ENCODE data around the gene PIK3R3. TPM values are rescaled to one million over a fixed set of nuclear protein-coding genes. Genes with fewer than 3 reads are reported as not detected.

Gene PIK3R3
- polyA plus RNA-seq, 2 of the 4 experiments (the other 2 are of a cell fraction), result 2.1 to 2.2 TPM

GRCh38 chr1:46056325-46056724 is 76.1 kb downstream of the PIK3R3 start (continued):
- TF ChIP-seq REST (IDR thresholded peaks at IDR 0.05) (no peak), JUN (IDR thresholded peaks at IDR 0.05) (no peak), FOSB (CRISPR knock-in tag; IDR thresholded peaks at IDR 0.05) (no peak), NR3C1 (IDR thresholded peaks at IDR 0.05) (no peak), NPAS2 (CRISPR knock-in tag; IDR thresholded peaks at IDR 0.05; ENCODE audit: borderline replicate concordance) (no peak), HEYL (CRISPR knock-in tag; IDR thresholded peaks at IDR 0.05) (no peak), RAD21 (conservative IDR thresholded peaks at IDR 0.05 in 1 of 2, IDR thresholded peaks at IDR 0.05 in 1 of 2) (no peak), EHF (CRISPR knock-in tag; IDR thresholded peaks at IDR 0.05) (no peak), TP53 (CRISPR knock-in tag; IDR thresholded peaks at IDR 0.05) (no peak)
- TF ChIP-seq, protein P1, sequence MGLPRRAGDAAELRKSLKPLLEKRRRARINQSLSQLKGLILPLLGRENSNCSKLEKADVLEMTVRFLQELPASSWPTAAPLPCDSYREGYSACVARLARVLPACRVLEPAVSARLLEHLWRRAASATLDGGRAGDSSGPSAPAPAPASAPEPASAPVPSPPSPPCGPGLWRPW (IDR thresholded peaks at IDR 0.05), result no peak

- TF ChIP-seq JUN (IDR thresholded peaks at IDR 0.05), result no peak
- TF ChIP-seq, protein P1 (IDR thresholded peaks at IDR 0.05), result no peak
- no peak for TF ChIP-seq FOXS1 (CRISPR knock-in tag; IDR thresholded peaks at IDR 0.05)
- no peak for TF ChIP-seq JUNB (IDR thresholded peaks at IDR 0.05)
- no peak for TF ChIP-seq MAZ (IDR thresholded peaks at IDR 0.05; ENCODE audit: borderline replicate concordance, low read depth, low read length)
- TF ChIP-seq, protein P2, sequence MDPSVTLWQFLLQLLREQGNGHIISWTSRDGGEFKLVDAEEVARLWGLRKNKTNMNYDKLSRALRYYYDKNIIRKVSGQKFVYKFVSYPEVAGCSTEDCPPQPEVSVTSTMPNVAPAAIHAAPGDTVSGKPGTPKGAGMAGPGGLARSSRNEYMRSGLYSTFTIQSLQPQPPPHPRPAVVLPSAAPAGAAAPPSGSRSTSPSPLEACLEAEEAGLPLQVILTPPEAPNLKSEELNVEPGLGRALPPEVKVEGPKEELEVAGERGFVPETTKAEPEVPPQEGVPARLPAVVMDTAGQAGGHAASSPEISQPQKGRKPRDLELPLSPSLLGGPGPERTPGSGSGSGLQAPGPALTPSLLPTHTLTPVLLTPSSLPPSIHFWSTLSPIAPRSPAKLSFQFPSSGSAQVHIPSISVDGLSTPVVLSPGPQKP (IDR thresholded peaks at IDR 0.05; ENCODE audit: low read depth, low read length), result no peak
- TF ChIP-seq, protein P3, sequence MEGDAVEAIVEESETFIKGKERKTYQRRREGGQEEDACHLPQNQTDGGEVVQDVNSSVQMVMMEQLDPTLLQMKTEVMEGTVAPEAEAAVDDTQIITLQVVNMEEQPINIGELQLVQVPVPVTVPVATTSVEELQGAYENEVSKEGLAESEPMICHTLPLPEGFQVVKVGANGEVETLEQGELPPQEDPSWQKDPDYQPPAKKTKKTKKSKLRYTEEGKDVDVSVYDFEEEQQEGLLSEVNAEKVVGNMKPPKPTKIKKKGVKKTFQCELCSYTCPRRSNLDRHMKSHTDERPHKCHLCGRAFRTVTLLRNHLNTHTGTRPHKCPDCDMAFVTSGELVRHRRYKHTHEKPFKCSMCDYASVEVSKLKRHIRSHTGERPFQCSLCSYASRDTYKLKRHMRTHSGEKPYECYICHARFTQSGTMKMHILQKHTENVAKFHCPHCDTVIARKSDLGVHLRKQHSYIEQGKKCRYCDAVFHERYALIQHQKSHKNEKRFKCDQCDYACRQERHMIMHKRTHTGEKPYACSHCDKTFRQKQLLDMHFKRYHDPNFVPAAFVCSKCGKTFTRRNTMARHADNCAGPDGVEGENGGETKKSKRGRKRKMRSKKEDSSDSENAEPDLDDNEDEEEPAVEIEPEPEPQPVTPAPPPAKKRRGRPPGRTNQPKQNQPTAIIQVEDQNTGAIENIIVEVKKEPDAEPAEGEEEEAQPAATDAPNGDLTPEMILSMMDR (IDR thresholded peaks at IDR 0.05), result no peak
- no peak for TF ChIP-seq HMGXB4 (CRISPR knock-in tag; IDR thresholded peaks at IDR 0.05; ENCODE audit: borderline replicate concordance)
- no peak for TF ChIP-seq BHLHE40 (IDR thresholded peaks at IDR 0.05; ENCODE audit: low read depth, low read length)
- TF ChIP-seq NR3C1 (IDR thresholded peaks at IDR 0.05), result no peak
- TF ChIP-seq EP300 (IDR thresholded peaks at IDR 0.05), result no peak
- no peak for TF ChIP-seq ZSCAN20 (CRISPR knock-in tag; IDR thresholded peaks at IDR 0.05)
- no peak for TF ChIP-seq NFE2L2 (conservative IDR thresholded peaks at IDR 0.05; ENCODE audit: low read length)
- no peak for TF ChIP-seq CHD2 (IDR thresholded peaks at IDR 0.05; ENCODE audit: low read length, partially characterized antibody)
- TF ChIP-seq HEYL (CRISPR knock-in tag; IDR thresholded peaks at IDR 0.05), result no peak
- no peak for TF ChIP-seq POLR2A (IDR thresholded peaks at IDR 0.05; ENCODE audit: low read length)
- no peak for TF ChIP-seq CHD4 (IDR thresholded peaks at IDR 0.05; ENCODE audit: borderline replicate concordance)
- TF ChIP-seq ESRRA (IDR thresholded peaks at IDR 0.05; ENCODE audit: borderline replicate concordance, low read length), result no peak
- Histone ChIP-seq H3K9me3 (no peaks in the 10 kb centered on the region), H3K4me3 (no peak overlapping the region), H3K27ac (no peak overlapping the region), H3K4me1 (no peaks in the 10 kb centered on the region), H3K4me2 (no peak overlapping the region)
- POLR2A ChIA-PET, result no interaction called here
- 44% methylated on average over 2 of the region's 2 CpGs for WGBS (ENCODE audit: missing lambda C conversion rate)
- CTCF ChIA-PET, result interaction anchor here (0.6 to 1.9 kb wide), 2 partner anchors 15 to 17 kb away, joined by 3 to 4 read pairs; no protein-coding TSS in a partner anchor
- FAIRE-seq, result no peak
- DNase-seq (ENCODE audit: low read depth in 1 of 2, low spot score in 1 of 2), result no peak
- ATAC-seq, result no peak
These were observed 78.7 kb downstream of the PIK3R3 start for GRCh38 chr1:46053734-46054133.

Measured in A549 (cell line).